Heart left ventricle (tissue), 16 donors: ENCODE results near the gene TBRG1. TPM values are rescaled to one million over a fixed set of nuclear protein-coding genes. Genes with fewer than 3 reads are reported as not detected.
"Not testable (repeated sequence)": the region's sequence is repeated elsewhere in the genome, so short reads cannot be mapped to it uniquely, and the experiment has no call there.

Source experiments
- ATAC-seq, 4 donors: fragments of 200-7000 bp; cut with Tn5 transposase; one replicate each; pipeline ENCODE4 v1.9.1; 2020 to 2022; ENCODE audit warnings: moderate library complexity in 4 of 4, mild to moderate bottlenecking in 3 of 4, moderate number of reproducible peaks in 1 of 4
- DNase-seq, 5 donors: peaks; one replicate each; pipeline ENCODE4 v3.0.0-alpha.2; 2020
- H3K27ac ChIP-seq, 12 donors: fragments of 200-600 bp; sonication (generic) in 4 of 12; one replicate each; pipeline versions ENCODE4 v1.5.0 to v1.8.0; 2016 to 2022; ENCODE audit warnings: mild to moderate bottlenecking in 2 of 12
- H3K27me3 ChIP-seq, 9 donors: fragments of 200-600 bp; sonication (generic) in 2 of 9; one replicate each; pipeline versions ENCODE4 v1.5.1 to v1.8.0; 2016 to 2022; ENCODE audit warnings: mild to moderate bottlenecking in 3 of 9
- H3K36me3 ChIP-seq, 9 donors: fragments of 200-600 bp; sonication (generic) in 2 of 9; one replicate each; pipeline versions ENCODE4 v1.5.0 to v1.8.0; 2018 to 2022; ENCODE audit warnings: mild to moderate bottlenecking in 2 of 9
- H3K4me1 ChIP-seq, 12 donors: fragments of 200-600 bp; sonication (generic) in 4 of 12; one replicate each; pipeline versions ENCODE4 v1.5.0 to v1.8.0; 2016 to 2022; ENCODE audit warnings: mild to moderate bottlenecking in 3 of 12
- H3K4me3 ChIP-seq, 12 donors: fragments of 200-600 bp; sonication (generic) in 4 of 12; one replicate each; pipeline versions ENCODE4 v1.5.0 to v1.8.0; 2017 to 2022; ENCODE audit warnings: mild to moderate bottlenecking in 9 of 12, moderate library complexity in 4 of 12
- H3K9me3 ChIP-seq, 12 donors: fragments of 200-600 bp; sonication (generic) in 4 of 12; one replicate each; pipeline versions ENCODE4 v1.5.0 to v1.8.0; 2016 to 2022; ENCODE audit warnings: mild to moderate bottlenecking in 1 of 12
- CTCF ChIP-seq, 12 donors: fragments of 200-600 bp; sonication (generic) in 4 of 12; IDR thresholded peaks; one replicate each; pipeline versions ENCODE4 v1.5.0 to v1.8.0; 2018 to 2022; ENCODE audit warnings: antibody characterized with exemption in 12 of 12, mild to moderate bottlenecking in 5 of 12
- POLR2A ChIP-seq, 2 donors: fragments of 450-650 bp; IDR thresholded peaks; one replicate each; pipeline ENCODE4 v1.6.1; 2017; ENCODE audit warnings: antibody characterized with exemption in 2 of 2, mild to moderate bottlenecking in 2 of 2, moderate library complexity in 2 of 2
- WGBS, 4 donors: extraction: QIAGEN DNeasy Blood & Tissue Kit in 2 of 4; methylation state at CpG; one replicate each; pipeline versions ENCODE4 v1.1.5 to v1.1.7; 2013 to 2018; 5-methylcytosine and 5-hydroxymethylcytosine counted together
- intact Hi-C, 10 donors: fragments of 100-400 bp; cut with DNase I; formaldehyde crosslinking; loops; one replicate each; pipeline versions ENCODE4 v1.11.1 to v1.14.2; 2022
- polyA plus RNA-seq, 2 donors: library from polyadenylated mRNA; stranded (reverse); fragments of 200-250 nt; gene quantifications; one replicate each; pipeline ENCODE4 v1.2.3, GENCODE V29; 2013
- total RNA-seq, 9 donors: library from RNA; depleted of rRNA in 2 of 9; stranded (reverse); fragments of >200 nt in 2 of 9; fragmentation: NEBNext Ultra II Directional in 3 of 9; extraction: Animal tissue kit (Norgen Biotek cat#: 25700) in 3 of 9; gene quantifications; one replicate each; pipeline versions ENCODE4 v1.1.0 to v1.2.4, GENCODE V29; 2016 to 2023
- donor health status: ischemic (EF 13 %, LVEDD 7.1; RV severe dilation, severe dysfunction).
- donor health status: healthy with polysubstance abuse.
- donor health status: DM: no; HTN: yes; CAD: no.
- donor health status: DM: no; HTN: no; CAD: no.
- donor health status: ischemic (EF 25% LVEDD 6.9; RV normal size, moderate dysfunction).
- donor health status: ischemic (EF 25% LVEDD 5.7; RV mildly dilated, moderate dysfunction).
- donor health status: healthy.
- donor health status: DM: yes; HTN: yes; CAD: no.
- donor health status: ischemic (EF 35%, LVEDD 5.7; RV mildly dilated, moderate dysfunction).
- donor health status: nonischemic (EF 11% LVEDD 7.7; RV severe dilation, severe dysfunction).
- donor health status: DM: yes; HTN: yes; CAD: no.
- donor health status: PGD.
- donor health status: ischemic (EF 29% LVEDD 5.4; RV normal size, mild dysfunction).
- donor health status: nonischemic (EF 23%, LVEDD 6.1; RV moderate dilation, normal function).

Gene TBRG1
- total and polyA plus RNA-seq, 11 donors: 12.0 to 27.2 (median 19.8) TPM

DNA sequence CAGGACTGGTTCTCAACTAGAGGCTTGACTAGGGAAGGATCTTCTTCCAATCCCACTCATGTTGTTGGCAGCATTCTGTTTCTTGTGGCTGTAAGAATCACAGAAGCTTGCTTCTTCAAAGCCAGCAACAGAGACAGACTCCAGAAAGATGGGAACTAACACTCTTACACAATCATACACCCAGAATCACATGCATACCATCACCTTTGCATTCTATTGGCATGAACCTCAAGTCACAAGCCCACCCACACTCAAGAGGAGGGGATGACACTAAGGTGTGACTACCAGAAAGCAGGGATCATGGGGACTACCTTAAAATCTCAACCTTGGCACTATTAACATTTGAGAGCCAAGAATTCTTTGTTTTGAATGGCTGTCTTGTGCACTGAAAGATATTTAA, 25.0 kb upstream of the TBRG1 start:
- intact Hi-C loops: no loop called here
- Histone ChIP-seq H3K36me3 (no peaks in the 10 kb centered on the region), H3K9me3 (peaks cover 0 to 4% (median 0%) of the 10 kb centered on the region in 12 donors), H3K27me3 (peaks cover 0 to 20% (median 0%) of the 10 kb centered on the region in 9 donors), H3K4me3 (no peak overlapping the region), H3K4me1 (no peaks in the 10 kb centered on the region), H3K27ac (no peak overlapping the region)
- TF ChIP-seq POLR2A (IDR thresholded peaks at IDR 0.05) (no peak), CTCF (IDR thresholded peaks at IDR 0.05) (no peak)
- DNase-seq (no peak), ATAC-seq (no peak)

GRCh38 chr11:124600621-124601320, 21.9 kb upstream of the TBRG1 start:
- ATAC-seq (no peak), DNase-seq (no peak)
- TF ChIP-seq CTCF (IDR thresholded peaks at IDR 0.05) (no peak), POLR2A (IDR thresholded peaks at IDR 0.05) (no peak)
- H3K27ac ChIP-seq: no peak overlapping the region
- no peaks in the 10 kb centered on the region for H3K36me3 ChIP-seq
- intact Hi-C loops: no loop called here
- peaks cover 0 to 4% (median 0%) of the 10 kb centered on the region in 12 donors for H3K9me3 ChIP-seq
- peaks cover 0 to 14% (median 0%) of the 10 kb centered on the region in 9 donors for H3K27me3 ChIP-seq
- no peaks in the 10 kb centered on the region for H3K4me1 ChIP-seq
- no peak overlapping the region for H3K4me3 ChIP-seq
- WGBS, 4 donors: 46 to 59% (median 55%) methylated on average over 5 of the region's 5 CpGs

DNA sequence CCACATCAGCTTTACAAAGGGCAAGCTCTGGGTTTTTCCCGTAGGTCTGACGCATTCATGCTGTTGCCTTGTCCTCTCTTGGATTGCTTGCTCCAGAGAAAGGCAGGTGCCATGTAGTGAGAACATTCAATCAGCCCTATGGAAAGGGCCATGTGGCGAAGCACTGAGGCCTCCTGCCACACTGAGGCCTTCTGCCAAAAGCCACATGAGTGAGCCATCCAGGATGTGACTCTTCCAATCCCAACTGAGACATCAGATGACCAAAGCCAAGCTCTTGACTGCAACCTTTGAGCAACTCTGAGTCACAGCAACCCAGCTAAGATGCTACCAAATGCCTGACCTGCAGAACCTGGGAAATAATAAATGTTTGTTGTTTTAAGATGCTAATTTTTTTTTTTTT, 20.5 kb upstream of the TBRG1 start:
- intact Hi-C loops: no loop called here
- Histone ChIP-seq H3K4me1 (no peaks in the 10 kb centered on the region), H3K4me3 (no peak overlapping the region), H3K27me3 (peaks cover 0 to 8% (median 0%) of the 10 kb centered on the region in 9 donors), H3K36me3 (no peaks in the 10 kb centered on the region), H3K9me3 (peaks cover 0 to 4% (median 0%) of the 10 kb centered on the region in 12 donors), H3K27ac (no peak overlapping the region)
- no peak for ATAC-seq
- no peak for TF ChIP-seq POLR2A (IDR thresholded peaks at IDR 0.05)
- no peak for TF ChIP-seq CTCF (IDR thresholded peaks at IDR 0.05)
- 73 to 92% (median 88%) methylated on average over 3 of the region's 3 CpGs for WGBS, 4 donors
- no peak for DNase-seq

GRCh38 chr11:124602723-124603122, 19.9 kb upstream of the TBRG1 start:
- H3K9me3 ChIP-seq, DNase-seq, H3K4me1 ChIP-seq, H3K27ac ChIP-seq, H3K36me3 ChIP-seq, intact Hi-C loops, H3K4me3 ChIP-seq, ATAC-seq, H3K27me3 ChIP-seq: not testable (repeated sequence)
- 73 to 81% (median 76%) methylated on average over 3 of the region's 3 CpGs for WGBS, 4 donors

DNA sequence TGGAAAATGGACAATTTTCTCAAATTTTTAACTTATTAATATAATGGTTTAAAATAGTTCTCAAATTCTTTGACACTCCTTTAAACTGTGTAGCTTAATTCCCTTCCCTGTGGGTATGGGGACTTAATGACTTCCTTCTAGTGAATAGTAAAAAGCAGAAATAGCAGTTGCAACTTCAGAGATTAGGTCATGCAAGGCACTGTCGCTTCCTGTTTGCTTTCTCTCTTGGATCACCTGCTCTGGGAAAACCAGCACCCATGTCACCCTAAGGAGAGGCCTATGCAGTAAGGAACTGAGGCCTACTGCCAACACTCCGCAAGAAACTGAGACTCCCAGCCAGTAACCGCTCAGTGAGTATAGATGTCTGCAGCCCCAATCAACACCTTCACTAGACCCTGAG, 16.9 kb upstream of the TBRG1 start:
- no peaks in the 10 kb centered on the region for H3K27me3 ChIP-seq
- DNase-seq (no peak), ATAC-seq (peak in 2 of 4 donors; percentile 36 to 39)
- no peak overlapping the region for H3K27ac ChIP-seq
- no peaks in the 10 kb centered on the region for H3K9me3 ChIP-seq
- no peak for TF ChIP-seq POLR2A (IDR thresholded peaks at IDR 0.05)
- no peak for TF ChIP-seq CTCF (IDR thresholded peaks at IDR 0.05)
- no peak overlapping the region for H3K4me3 ChIP-seq
- H3K4me1 ChIP-seq: no peaks in the 10 kb centered on the region
- 65 to 78% (median 67%) methylated on average over 3 of the region's 3 CpGs for WGBS, 4 donors
- H3K36me3 ChIP-seq: no peaks in the 10 kb centered on the region
- intact Hi-C loops: no loop called here
